Cortex of kidney (tissue), 1 donor: ENCODE data around the gene CYP4V2.

ENCODE experiments used
- DNase-seq: peaks from one replicate; lab custom pipeline; 2025; lab: John Stamatoyannopoulos, UW

CYP4V2 gene

DNA sequence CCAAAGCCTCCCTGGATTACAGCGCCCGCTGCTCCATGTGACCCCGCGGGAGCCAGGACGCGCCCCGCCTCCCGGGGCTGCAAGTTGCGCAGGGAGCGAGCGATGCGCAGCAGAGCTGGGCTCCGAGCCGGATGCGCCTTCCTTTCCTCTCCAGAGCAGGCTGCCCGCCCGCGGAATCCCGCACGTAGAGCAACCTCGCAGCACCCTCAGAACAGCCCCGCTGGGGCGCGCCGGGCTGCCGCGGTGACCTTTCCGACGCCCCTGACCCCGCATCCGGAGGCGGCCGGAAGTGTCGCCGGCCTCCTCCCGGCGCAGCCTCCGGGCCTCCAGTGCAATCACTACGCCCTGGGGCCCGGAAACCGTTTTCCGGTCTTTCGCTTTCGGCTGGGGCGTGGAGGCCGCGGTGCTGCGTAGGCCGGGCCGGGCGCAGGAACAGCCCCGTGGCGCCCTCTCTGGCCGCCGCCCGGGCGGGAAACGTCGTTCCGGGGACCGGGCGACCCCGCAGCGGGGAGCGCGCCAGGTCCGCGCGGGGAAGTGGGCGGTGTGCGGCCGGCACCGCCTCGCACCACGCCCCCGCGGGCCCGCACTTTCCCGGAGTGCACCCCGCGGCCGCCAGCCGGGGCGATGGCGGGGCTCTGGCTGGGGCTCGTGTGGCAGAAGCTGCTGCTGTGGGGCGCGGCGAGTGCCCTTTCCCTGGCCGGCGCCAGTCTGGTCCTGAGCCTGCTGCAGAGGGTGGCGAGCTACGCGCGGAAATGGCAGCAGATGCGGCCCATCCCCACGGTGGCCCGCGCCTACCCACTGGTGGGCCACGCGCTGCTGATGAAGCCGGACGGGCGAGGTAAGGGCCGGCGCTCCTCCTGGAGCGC, at the start of gene CYP4V2:
TSS of gene CYP4V2 (plus strand) at position 368 of the 866 bp plus-strand sequence. CDS start at position 625, 257 bp downstream.
- no peak for DNase-seq

DNA sequence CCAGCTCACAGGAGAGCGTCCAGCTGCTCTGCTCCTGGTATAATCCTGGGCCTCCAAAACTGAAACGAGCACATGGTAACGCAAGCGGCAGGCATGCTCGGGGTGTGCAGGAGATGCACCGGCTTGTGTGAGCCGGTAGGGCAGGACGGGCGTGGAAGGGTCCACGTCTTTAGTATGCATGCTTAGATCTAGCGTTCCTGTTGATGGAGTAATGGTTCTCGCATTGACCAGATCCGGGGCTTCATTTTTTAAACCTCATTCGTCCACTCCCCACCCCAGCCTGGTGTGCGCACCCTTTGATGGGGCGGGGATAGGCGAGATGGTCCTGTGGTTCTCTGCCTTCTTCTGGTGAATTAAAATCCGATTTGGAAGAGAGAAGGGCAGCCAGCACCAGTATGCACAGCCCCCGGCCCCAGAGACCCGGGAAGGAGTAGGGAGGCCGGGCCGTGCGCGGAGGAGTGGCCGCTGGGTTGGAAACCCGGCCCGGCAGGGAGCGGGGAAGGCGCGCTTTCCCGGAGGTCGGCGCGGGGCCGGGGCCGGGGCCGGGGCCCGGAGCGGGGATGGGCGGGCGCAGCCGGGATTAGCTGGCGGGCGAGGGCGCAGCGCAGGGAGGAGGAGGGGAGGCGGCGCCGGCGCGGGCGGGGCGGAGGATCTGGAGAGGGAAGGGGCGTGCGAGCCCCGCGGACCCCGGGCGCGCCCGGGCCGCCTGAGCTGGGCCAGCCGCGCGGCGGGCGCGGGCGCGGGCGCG, 47.0 kb upstream of the CYP4V2 start:
- no peak for DNase-seq

GRCh38 chr4:186144946-186145569, 46.3 kb upstream of the CYP4V2 start:
- DNase-seq: no peak

GRCh38 chr4:186146458-186146857, 44.9 kb upstream of the CYP4V2 start:
- no peak for DNase-seq

GRCh38 chr4:186148336-186148975, 42.9 kb upstream of the CYP4V2 start:
- no peak for DNase-seq

GRCh38 chr4:186149872-186150271, 41.5 kb upstream of the CYP4V2 start:
- no peak for DNase-seq

DNA sequence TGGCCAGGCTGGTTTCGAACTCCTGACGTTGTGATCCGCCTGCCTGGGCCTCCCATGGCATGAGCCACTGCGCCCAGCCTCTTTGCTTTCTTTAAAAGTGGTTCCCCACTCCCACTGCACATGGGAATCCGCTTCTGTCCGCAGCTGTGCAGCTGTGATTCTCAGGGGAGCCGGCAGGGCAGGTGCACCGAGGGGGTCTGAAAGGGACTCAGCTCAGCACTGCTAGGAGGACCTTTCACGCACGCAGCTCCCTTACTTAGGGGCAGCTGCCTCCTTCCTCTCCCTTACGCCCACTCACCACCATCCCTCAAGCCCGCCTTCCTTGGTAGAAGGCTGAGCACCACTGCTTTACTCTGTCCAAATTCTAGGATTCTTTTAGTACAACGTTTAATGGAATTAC, 40.4 kb upstream of the CYP4V2 start:
- DNase-seq: no peak

DNA sequence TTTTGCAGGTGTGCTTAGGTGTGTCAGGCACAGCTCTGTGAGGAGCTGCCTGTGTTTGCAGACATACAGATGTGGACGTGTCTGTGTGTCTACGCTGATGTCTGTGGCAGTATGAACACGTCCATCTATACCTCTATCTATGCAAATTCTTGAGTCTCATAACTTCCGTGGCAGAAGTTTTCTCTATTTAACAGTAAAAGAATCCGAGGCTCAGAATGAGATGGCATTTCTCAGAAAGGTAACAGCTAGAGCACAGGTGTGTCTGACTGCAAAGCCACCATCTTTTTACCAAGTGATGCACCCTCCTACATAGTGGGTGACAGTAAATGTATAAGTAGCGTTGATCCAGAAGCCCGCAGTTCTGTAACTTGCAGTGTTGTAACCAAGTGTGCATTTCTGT, 39.9 kb upstream of the CYP4V2 start:
- no peak for DNase-seq

GRCh38 chr4:186158021-186158813, 33.1 kb upstream of the CYP4V2 start:
- DNase-seq: no peak

GRCh38 chr4:186158966-186159365, 32.4 kb upstream of the CYP4V2 start:
- DNase-seq: no peak

- no peak for DNase-seq
Measured at GRCh38 chr4:186159613-186160012, 31.8 kb upstream of the CYP4V2 start.

- DNase-seq: no peak
Measured at GRCh38 chr4:186161138-186161537, 30.2 kb upstream of the CYP4V2 start.

- DNase-seq: no peak
Measured at GRCh38 chr4:186166852-186167512, 24.4 kb upstream of the CYP4V2 start.

DNA sequence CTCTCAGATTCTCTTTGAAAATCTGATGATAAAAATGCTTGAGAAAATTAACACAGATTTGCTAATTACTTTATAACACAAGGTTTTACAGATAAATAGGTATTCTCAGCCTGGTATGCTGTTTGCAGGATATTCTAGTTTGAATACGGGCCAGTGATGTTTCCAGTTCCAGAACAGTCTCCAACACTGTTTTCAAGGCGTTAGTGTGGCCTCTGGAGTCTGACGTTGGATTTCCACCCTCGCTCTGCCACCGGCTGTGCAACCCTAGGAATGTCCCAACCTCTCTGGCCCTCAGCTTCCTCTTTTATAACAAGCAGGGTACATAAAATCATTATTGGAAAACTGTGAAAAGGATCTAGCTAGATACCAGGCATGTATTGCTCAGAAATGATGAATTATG, 23.8 kb upstream of the CYP4V2 start:
- no peak for DNase-seq

GRCh38 chr4:186168750-186169149, 22.6 kb upstream of the CYP4V2 start:
- no peak for DNase-seq

DNA sequence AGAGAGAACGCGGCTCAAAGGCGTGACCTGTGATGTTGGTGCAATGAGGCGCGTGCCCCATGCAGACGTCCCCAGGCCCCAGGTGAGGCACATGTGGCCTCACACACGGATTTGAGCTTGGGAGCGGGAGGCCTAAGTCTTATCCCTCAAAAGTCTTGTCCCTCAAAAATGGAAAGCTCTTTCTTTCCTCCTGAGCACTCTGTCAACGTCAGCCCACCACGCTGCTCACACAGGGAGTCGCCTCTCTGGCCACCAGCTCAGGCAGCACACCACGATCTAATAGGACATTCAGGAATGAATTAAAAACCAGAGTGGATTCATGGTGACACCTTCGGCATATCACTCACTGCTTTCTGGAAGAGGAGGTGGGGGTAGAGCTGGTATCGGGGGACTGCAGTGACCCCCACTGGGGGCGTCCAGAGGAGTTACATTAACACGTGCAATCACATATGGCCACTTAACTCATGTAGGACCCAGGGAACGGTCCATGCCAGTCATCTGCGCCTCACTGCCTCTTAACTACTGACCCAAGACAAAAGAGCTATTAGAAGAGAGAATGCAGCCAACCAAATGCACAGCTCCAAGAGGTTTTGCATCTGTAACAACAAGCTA, 21.9 kb upstream of the CYP4V2 start:
- DNase-seq: no peak

DNA sequence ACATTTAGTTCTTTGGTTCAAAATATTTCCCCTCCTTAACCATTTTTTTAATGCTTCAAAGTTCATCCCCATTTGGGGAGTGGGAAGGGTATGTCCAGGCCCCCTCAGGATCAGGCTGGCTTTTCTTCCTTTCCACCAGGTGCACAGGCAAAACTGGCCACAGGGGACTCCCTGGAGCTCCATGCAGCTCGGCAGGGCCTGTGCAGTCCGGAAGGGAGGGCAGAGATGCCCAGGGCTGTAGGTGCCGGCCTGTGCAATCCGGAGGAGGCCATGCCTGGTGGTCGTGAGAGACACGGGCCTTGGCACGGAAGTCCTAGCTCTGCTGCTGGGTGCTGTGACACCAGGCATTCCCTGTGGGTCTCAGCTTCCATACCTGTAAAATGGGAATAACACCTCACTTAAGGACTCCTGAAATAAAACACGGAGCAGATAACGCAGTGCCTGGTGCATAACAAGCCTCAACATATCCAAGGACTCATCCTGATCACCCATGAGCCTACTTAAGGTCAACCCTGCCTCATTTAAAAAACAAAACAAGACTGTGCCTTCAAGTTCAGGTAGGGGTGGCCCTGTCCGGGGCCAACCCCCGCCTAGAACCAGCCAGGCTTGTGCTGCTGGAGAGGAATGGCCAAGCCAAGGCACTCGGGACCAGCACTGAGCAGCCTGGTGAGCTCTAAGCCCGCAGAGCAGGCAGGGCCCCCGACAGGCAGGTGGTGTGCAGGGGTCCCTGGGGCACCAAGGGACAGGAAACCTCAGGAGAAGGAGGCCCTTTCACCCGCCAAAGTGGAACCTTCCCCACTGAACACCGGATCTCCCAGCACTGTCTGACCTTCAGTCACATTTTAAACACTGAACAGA, 21.2 kb upstream of the CYP4V2 start:
- no peak for DNase-seq

GRCh38 chr4:186170966-186171365, 20.4 kb upstream of the CYP4V2 start:
- no peak for DNase-seq

GRCh38 chr4:186172546-186172945, 18.8 kb upstream of the CYP4V2 start:
- DNase-seq: no peak
